HG03521 (cell line): ENCODE data around the gene C22orf31.
A peak's percentile ranks its signal among the peaks of the same experiment; 100 is the strongest.

Source experiments
- ATAC-seq: cut with Tn5 transposase; IDR thresholded peaks from one replicate; pipeline ENCODE4 v1.9.1; 2021; ENCODE audit warnings: mild to moderate bottlenecking, moderate library complexity; ENCODE audit not compliant: unreplicated experiment

The C22orf31 gene

GRCh38 chr22:29081517-29082236 is 20.0 kb upstream of the C22orf31 start:
- ATAC-seq, result no peak

DNA sequence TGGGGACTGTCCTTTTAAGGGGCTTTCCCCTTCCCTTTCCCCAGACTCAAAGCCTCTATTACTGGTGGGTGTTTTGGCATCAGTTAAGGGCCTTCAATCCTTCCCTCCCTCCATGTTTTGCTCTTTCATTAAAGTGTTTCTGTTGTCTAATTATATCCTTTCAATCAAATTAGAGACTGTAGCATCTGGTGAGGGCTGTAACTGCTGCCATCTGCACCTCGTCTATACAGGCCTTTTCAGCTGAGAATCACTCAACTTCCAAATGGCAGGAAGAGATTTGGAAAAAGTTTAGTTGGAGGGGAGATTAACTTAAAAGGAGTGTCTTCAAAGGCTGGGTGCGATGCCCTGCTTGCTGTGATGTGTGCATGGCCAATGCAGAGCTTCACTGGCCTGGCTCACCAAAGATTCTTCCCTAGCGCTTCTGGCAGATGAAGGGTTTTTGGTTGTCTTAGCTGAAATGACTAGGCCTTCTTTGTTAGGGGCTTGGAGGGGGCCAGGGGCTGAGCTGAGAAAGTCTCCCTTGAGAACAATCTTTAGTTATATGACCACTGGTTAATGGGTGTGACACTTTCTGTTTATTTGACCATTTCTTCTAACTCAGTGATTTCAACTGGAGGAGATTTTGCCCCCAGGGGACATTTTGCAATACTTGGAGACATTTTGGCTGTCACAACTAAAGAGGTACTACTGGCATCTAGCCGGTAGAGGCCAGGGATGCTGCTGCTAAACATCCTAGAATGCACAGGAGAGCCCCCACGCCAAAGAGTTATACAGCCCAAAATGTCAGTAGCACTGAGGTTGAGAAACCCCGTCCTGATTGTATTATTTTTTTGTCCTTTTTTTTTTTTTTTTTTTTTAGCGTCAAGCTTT is 18.7 kb upstream of the C22orf31 start:
- ATAC-seq, result no peak

- ATAC-seq, result no peak
Observed at GRCh38 chr22:29079218-29079901, 17.7 kb upstream of the C22orf31 start.

GRCh38 chr22:29078869-29079207 is 17.2 kb upstream of the C22orf31 start:
- ATAC-seq, result no peak

DNA sequence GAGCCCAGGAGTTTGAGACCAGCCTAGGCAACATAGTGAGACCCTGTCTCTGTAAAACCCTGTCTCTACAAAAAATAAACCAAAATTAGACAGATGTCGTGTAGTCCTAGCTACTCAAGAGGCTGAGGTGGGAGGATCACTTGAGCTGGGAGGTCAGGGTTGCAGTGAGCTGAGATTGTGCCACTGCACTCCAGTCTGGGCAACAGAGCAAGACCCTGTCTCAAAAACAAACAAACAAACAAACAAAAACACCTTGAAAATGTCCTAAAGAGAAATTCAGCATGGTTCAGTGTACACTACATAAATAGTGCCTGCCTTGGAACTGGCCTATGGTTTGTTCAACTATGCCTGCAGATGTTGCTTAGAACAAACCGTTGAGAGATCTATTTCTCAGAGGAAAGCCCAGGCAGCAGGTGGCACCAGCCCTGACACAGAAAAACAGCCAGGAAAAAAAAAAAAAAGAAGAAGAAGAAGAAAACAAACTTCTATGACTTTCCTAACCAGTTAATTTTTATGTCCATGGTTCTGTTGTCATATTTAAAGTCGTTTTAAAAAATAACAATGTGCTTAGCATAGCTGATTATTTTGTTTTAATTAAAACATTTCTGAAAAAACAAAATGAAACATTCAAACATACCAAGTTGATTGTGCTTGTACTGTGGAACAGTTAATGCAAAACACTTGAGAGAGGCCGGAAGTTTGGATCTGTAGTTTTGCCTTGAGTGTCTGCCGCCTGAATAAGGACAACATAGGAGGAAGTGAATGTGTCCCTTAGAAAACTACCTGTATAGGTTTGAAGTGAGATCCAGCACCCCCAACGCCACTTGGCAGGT is 16.6 kb upstream of the C22orf31 start:
- ATAC-seq, result no peak

- ATAC-seq, result no peak
Observed at GRCh38 chr22:29074276-29074772, 12.7 kb upstream of the C22orf31 start.

GRCh38 chr22:29073618-29074275 is 12.1 kb upstream of the C22orf31 start:
- no peak for ATAC-seq

GRCh38 chr22:29072979-29073617 is 11.5 kb upstream of the C22orf31 start, which contains the start of gene KREMEN1:
TSS of gene KREMEN1 (plus strand) at chr22:29073035. CDS start at chr22:29073131, 96 bp downstream.
- no peak for ATAC-seq

GRCh38 chr22:29072193-29072978 is 10.8 kb upstream of the C22orf31 start:
- ATAC-seq, result peak; percentile 76

DNA sequence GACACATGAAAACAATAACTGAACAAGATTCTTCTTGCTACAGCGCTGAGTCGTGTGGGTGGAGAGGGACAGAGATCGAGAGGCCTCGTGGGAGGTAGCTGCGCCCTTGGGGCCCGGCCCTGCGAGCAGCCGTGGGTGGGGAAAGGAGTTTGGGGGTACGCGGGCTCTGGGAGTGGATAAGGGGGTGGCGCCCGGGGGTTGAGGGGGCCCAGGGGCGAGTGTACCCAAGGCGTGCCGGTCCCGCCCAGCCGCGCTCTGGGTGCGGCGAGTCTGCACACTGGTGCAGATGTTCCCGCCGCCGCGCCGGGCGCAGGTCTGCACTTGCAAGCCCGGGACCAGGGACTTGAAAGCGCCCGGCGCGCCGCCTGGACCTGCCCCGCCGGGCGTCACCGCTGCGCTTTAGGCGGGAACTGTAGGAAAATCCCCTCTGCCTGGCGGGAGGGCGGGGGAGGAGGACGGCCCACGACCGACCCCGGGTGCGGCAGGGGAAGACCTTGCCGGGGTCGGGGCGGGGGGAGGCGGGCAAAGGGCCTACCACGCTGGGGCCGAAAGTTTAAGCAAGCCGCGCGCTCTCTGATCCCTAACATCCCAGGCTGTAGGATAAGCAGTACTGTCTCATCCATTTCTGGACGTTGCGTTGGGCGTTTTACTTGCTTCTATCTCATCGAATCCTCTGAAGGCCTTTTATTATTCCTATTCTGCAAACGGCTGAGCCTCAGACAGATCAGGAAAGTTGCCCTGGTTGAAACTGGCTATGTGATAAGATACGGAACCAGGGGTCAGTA is 9.8 kb upstream of the C22orf31 start:
- no peak for ATAC-seq

DNA sequence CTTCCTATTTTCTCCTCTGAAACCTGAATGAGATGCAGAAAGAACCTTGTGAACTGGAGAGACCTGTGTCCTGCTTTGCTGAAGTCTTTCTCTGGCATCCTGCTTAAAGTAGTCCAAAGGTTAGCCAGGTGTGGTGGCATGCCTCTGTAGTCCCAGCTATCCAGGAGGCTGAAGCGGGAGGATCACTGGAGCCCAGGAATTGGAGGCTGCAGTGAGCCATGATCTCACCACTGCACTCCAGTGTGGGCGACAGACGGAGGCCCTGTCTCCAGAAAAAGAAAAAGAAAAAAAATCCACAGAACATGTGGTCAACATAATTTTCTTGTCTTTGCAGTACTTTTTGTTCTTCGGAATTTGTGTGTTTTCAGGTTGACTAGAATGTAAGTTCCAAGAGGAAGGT is 8.9 kb upstream of the C22orf31 start:
- ATAC-seq, result no peak

- ATAC-seq, result no peak
Observed at GRCh38 chr22:29069463-29069862, 7.8 kb upstream of the C22orf31 start.

DNA sequence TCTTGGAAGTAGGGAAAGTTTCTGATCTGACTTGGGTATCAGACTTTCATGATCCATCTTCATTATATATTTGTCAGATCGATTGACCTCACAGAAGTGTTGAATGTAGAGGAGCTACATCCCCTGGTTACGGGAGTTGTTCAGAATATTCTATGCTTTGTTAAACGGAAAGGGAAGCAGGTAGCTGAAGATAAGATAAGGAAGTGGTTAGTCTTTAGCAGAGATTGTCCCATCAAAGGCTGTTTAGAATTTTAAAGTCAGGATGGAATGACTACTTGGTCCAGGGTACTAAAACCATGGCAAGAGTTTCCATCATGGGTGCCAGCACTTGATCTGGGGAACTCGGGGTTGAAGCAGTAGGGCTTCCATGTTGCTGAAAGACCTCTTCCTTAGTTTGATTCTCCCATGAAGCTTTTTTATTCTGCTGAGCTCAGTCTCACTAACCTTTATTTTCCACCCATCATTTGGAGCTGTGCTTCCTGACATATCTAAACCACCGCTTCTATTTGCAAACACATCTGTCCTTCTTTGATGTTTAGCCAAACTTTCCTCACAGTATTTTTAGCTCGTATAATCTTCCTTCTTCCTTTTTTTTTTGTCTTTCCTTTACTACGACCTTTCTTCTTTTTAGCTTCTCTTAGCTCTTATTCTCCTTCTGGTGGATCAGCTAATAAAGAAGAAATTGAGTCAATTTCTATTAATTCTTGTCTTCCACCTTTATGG is 4.0 kb upstream of the C22orf31 start:
- ATAC-seq, result no peak

GRCh38 chr22:29062286-29062821 is 723 bp upstream of the C22orf31 start:
- ATAC-seq, result no peak

- no peak for ATAC-seq
Observed at GRCh38 chr22:29060931-29061330, 700 bp downstream of the C22orf31 start.

- no peak for ATAC-seq
Observed at GRCh38 chr22:29060251-29060869, 1.3 kb downstream of the C22orf31 start.

GRCh38 chr22:29056472-29056871 is 5.2 kb downstream of the C22orf31 start:
- ATAC-seq, result no peak
